Muscle of leg (tissue), 11 donors: Measurements from ENCODE around the gene OLFML1. TPM values are rescaled to one million over a fixed set of nuclear protein-coding genes. Genes with fewer than 3 reads are reported as not detected.

Source experiments
- DNase-seq: peaks from one replicate; pipeline ENCODE4 v3.0.0; 2013
- H3K27ac ChIP-seq: one replicate; pipeline ENCODE4 v1.5.1; 2013; ENCODE audit warnings: mild to moderate bottlenecking, low read length, control low read depth
- H3K27me3 ChIP-seq: one replicate; pipeline ENCODE4 v1.6.1; 2013; ENCODE audit warnings: low read length; ENCODE audit not compliant: control insufficient read depth, insufficient read depth
- H3K36me3 ChIP-seq: one replicate; pipeline ENCODE4 v1.6.1; 2013; ENCODE audit warnings: low read length; ENCODE audit not compliant: control insufficient read depth, insufficient read depth
- H3K4me1 ChIP-seq: one replicate; pipeline ENCODE4 v1.6.1; 2013; ENCODE audit warnings: low read length; ENCODE audit not compliant: control insufficient read depth, insufficient read depth
- H3K4me3 ChIP-seq: one replicate; pipeline ENCODE4 v1.5.1; 2013; ENCODE audit warnings: low read length, control low read depth
- H3K9me3 ChIP-seq: replicated peaks from 2 replicates; pipeline ENCODE4 v1.6.1; 2013; ENCODE audit warnings: low read depth, low read length; ENCODE audit not compliant: control insufficient read depth
- WGBS: methylation state at CpG from one replicate; pipeline ENCODE4 v1.1.5; 2013; ENCODE audit warnings: missing lambda C conversion rate; ENCODE audit not compliant: insufficient coverage; 5-methylcytosine and 5-hydroxymethylcytosine counted together
- polyA plus RNA-seq, 8 donors: library from polyadenylated mRNA; unstranded; fragments of 120-200 nt; gene quantifications; one replicate each; pipeline versions ENCODE4 v1.2.1 to v1.2.3, GENCODE V29; 2013; ENCODE audit warnings: inconsistent platforms in 1 of 8, low replicate concordance in 1 of 8; ENCODE audit not compliant: insufficient read length in 8 of 8, insufficient read depth in 1 of 8
- total RNA-seq: library from RNA; stranded (reverse); fragments of 120-200 nt; gene quantifications from one replicate; pipeline ENCODE4 v1.2.4, GENCODE V29; 2013

The OLFML1 gene
- total and polyA plus RNA-seq, 9 donors: 33.1 to 70.5 (median 41.9) TPM

- no peak for DNase-seq
- Histone ChIP-seq H3K4me1 (no peaks in the 10 kb centered on the region), H3K27ac (no peak overlapping the region), H3K36me3 (peaks cover 6% of the 10 kb centered on the region), H3K27me3 (no peaks in the 10 kb centered on the region), H3K4me3 (no peak overlapping the region), H3K9me3 (no peaks in the 10 kb centered on the region)
- WGBS: 69% methylated on average over 3 of the region's 3 CpGs
These were observed 15.9 kb downstream of the OLFML1 start for GRCh38 chr11:7501251-7501650.

GRCh38 chr11:7501894-7502293 is 16.6 kb downstream of the OLFML1 start:
- H3K9me3 ChIP-seq: no peaks in the 10 kb centered on the region
- 95% methylated on average over 4 of the region's 4 CpGs for WGBS

DNA sequence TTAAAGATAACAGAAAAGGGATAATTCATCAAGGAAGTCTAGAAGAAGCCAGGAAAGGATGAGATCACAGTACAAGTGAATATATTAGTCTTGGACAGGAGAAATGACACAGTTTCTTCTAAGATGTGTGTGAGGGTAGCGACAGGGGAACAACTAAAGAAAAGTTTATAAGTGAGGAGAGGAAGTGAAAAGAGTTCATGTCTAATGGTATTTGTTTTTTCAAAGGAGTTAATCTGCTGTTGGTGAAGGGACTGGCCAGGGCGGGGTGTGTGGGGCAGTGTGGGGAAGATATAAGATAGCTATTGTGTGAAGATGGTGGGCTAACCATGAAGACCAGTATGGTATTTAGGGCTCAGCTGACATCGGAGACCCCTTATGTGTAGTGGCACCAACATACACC is 20.9 kb downstream of the OLFML1 start:
- 91% methylated on average over 1 of the region's 3 CpGs for WGBS

More at GRCh38 chr11:7501894-7502293, 16.6 kb downstream of the OLFML1 start:
- H3K4me1 ChIP-seq: no peaks in the 10 kb centered on the region
- no peaks in the 10 kb centered on the region for H3K27me3 ChIP-seq
- H3K27ac ChIP-seq: no peak overlapping the region
- DNase-seq: no peak
- H3K4me3 ChIP-seq: no peak overlapping the region
- H3K36me3 ChIP-seq: peaks cover 9% of the 10 kb centered on the region

GRCh38 chr11:7508087-7508486 is 22.8 kb downstream of the OLFML1 start:
- no peak overlapping the region for H3K4me3 ChIP-seq
- no peaks in the 10 kb centered on the region for H3K27me3 ChIP-seq
- H3K9me3 ChIP-seq: no peaks in the 10 kb centered on the region
- no peak for DNase-seq
- WGBS: no CpG with 5 or more reads among the region's 3 CpGs
- peaks cover 17% of the 10 kb centered on the region for H3K36me3 ChIP-seq
- H3K27ac ChIP-seq: no peak overlapping the region
- H3K4me1 ChIP-seq: peaks cover 27% of the 10 kb centered on the region

More for the DNA sequence above, 20.9 kb downstream of the OLFML1 start:
- H3K36me3 ChIP-seq: peaks cover 17% of the 10 kb centered on the region
- DNase-seq: no peak
- no peak overlapping the region for H3K4me3 ChIP-seq
- no peak overlapping the region for H3K27ac ChIP-seq
- H3K9me3 ChIP-seq: no peaks in the 10 kb centered on the region
- H3K27me3 ChIP-seq: no peaks in the 10 kb centered on the region
- peaks cover 8% of the 10 kb centered on the region for H3K4me1 ChIP-seq

- no peaks in the 10 kb centered on the region for H3K9me3 ChIP-seq
- peaks cover 37% of the 10 kb centered on the region for H3K4me1 ChIP-seq
- DNase-seq: peak; percentile 26
- no peak overlapping the region for H3K27ac ChIP-seq
- WGBS: no CpG with 5 or more reads among the region's 2 CpGs
- H3K36me3 ChIP-seq: peaks cover 14% of the 10 kb centered on the region
- peaks cover 8% of the 10 kb centered on the region for H3K27me3 ChIP-seq
- H3K4me3 ChIP-seq: no peak overlapping the region
These were observed 24.7 kb downstream of the OLFML1 start for GRCh38 chr11:7509966-7510365.

DNA sequence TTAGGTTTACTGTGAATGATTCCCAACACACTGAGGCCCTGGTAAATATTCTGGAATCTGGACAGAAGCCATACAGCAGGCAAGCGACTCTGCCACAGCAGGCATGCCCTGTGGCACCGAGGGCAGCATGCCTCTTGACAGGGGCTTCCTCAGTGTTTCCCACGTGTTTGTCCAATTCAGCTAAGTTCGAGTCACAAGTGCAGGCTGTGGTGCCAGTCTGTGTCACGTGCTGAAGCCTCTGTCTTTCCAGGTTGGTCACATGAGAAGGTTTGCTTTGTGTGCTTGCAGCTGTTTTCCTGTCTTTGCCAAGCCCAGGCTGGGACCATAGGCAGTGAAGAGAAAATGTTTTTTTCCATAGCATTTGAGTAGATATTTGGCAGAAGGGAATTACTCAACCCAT is 26.1 kb downstream of the OLFML1 start:
- Histone ChIP-seq H3K4me1 (peaks cover 37% of the 10 kb centered on the region), H3K4me3 (no peak overlapping the region), H3K9me3 (no peaks in the 10 kb centered on the region), H3K27ac (peak overlapping the region; percentile 94), H3K36me3 (peaks cover 11% of the 10 kb centered on the region), H3K27me3 (peaks cover 16% of the 10 kb centered on the region)
- peak; percentile 94 for DNase-seq
- WGBS: 45% methylated on average over 5 of the region's 5 CpGs

GRCh38 chr11:7512525-7513233 is 27.4 kb downstream of the OLFML1 start:
- H3K27me3 ChIP-seq: peaks cover 18% of the 10 kb centered on the region
- peak; percentile 85 for DNase-seq
- peaks cover 5% of the 10 kb centered on the region for H3K36me3 ChIP-seq
- no peaks in the 10 kb centered on the region for H3K9me3 ChIP-seq
- H3K4me1 ChIP-seq: peaks cover 37% of the 10 kb centered on the region
- 21% methylated on average over 13 of the region's 18 CpGs for WGBS
- peak overlapping the region; percentile 82 for H3K4me3 ChIP-seq
- H3K27ac ChIP-seq: peak overlapping the region; percentile 94

DNA sequence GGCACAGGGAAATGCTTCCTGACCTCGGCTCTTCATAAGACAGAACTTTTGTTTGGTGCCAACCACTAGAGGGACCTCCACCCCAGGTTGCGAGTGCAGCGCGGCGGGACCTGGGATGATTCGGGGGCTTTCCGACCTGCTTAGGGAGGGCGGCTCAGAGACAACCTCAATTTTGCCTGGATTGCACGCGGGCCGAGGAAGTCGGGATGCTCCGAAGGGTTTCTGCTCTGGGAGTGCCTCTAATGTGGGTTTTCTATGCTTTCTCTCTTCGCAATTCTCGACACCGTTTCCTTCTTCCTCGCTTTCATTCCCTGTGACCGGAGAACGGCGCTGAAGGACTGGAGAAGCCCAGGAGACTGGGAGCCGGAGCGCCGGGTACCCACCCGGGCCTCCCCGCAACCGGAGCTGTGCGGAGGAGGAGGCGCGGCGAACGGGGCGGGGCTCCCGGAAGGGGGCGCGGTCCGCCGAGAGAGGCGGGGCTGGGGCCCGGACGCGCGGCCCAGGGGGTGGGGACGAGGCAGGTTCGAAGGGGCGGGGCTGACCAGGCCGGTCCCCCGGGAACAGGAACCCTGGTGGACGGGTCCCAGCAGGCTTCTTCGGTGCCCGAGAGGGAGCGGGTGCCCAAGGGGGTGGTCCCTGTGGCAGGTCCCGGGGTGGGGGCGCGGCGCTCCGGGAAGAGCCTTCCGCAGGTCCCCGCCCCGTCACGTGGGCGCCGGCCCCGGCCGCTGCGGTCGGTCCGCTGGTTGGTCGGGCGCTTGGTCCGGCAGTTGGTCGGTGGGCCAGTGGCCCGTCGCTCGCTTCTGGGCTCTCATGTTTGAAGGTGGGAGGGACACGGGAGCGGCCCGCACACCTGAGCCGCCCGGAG is 28.2 kb downstream of the OLFML1 start, which contains the start of gene PPFIBP2:
Gene PPFIBP2 (plus strand): TSS at position 766 of the 865 bp plus-strand sequence. CDS start 35,477 bp downstream, outside the sequence.
- peak within 1 kb of the TSS; percentile 94 for H3K27ac ChIP-seq
- H3K27me3 ChIP-seq: peaks cover 18% of the 10 kb centered on the region
- peak within 1 kb of the TSS; percentile 82 for H3K4me3 ChIP-seq
- under 1% methylated on average over 66 of the region's 79 CpGs for WGBS
- peak; percentile 88 for DNase-seq
- peaks cover 37% of the 10 kb centered on the region for H3K4me1 ChIP-seq
- peaks cover 5% of the 10 kb centered on the region for H3K36me3 ChIP-seq
- H3K9me3 ChIP-seq: no peaks in the 10 kb centered on the region

GRCh38 chr11:7514099-7514591 is 28.8 kb downstream of the OLFML1 start:
- H3K4me1 ChIP-seq: peaks cover 37% of the 10 kb centered on the region
- peak; percentile 30 for DNase-seq
- H3K4me3 ChIP-seq: peak overlapping the region; percentile 82
- H3K27me3 ChIP-seq: peaks cover 18% of the 10 kb centered on the region
- WGBS: 1% methylated on average over 25 of the region's 31 CpGs
- H3K27ac ChIP-seq: no peak overlapping the region
- no peaks in the 10 kb centered on the region for H3K9me3 ChIP-seq
- peaks cover 5% of the 10 kb centered on the region for H3K36me3 ChIP-seq

- Histone ChIP-seq H3K36me3 (no peaks in the 10 kb centered on the region), H3K9me3 (no peaks in the 10 kb centered on the region), H3K4me1 (peaks cover 31% of the 10 kb centered on the region), H3K27me3 (peaks cover 18% of the 10 kb centered on the region), H3K27ac (no peak overlapping the region), H3K4me3 (no peak overlapping the region)
- no peak for DNase-seq
- WGBS: 86% methylated on average over 1 of the region's 1 CpG
These were observed 30.2 kb downstream of the OLFML1 start for GRCh38 chr11:7515447-7515886.
